HG03097 (cell line): ENCODE measurements around the gene GABRE.
"Not testable (repeated sequence)": the region's sequence is repeated elsewhere in the genome, so short reads cannot be mapped to it uniquely, and the experiment has no call there.

Source experiments
- ATAC-seq: cut with Tn5 transposase; IDR thresholded peaks from one replicate; pipeline ENCODE4 v1.9.1; 2021; ENCODE audit not compliant: unreplicated experiment, low FRiP score

The GABRE gene

GRCh38 chrX:151970661-151971060, 3.8 kb downstream of the GABRE start:
- ATAC-seq = no peak

GRCh38 chrX:151970027-151970426, 4.4 kb downstream of the GABRE start:
- ATAC-seq = no peak

GRCh38 chrX:151966236-151966635, 8.2 kb downstream of the GABRE start:
- ATAC-seq = no peak

- no peak for ATAC-seq
Observed at GRCh38 chrX:151962034-151962433, 12.4 kb downstream of the GABRE start.

- no peak for ATAC-seq
Observed at GRCh38 chrX:151958101-151958500, 16.4 kb downstream of the GABRE start.

GRCh38 chrX:151954730-151955129, 19.7 kb downstream of the GABRE start:
- no peak for ATAC-seq

GRCh38 chrX:151938172-151938571, 36.3 kb downstream of the GABRE start:
- no peak for ATAC-seq

GRCh38 chrX:151935358-151935757, 39.1 kb downstream of the GABRE start:
- no peak for ATAC-seq

- no peak for ATAC-seq
Observed at GRCh38 chrX:151929126-151929525, 45.4 kb downstream of the GABRE start.

- ATAC-seq = no peak
Observed at GRCh38 chrX:151923648-151924047, 50.8 kb downstream of the GABRE start.

- ATAC-seq = no peak
Observed at GRCh38 chrX:151922692-151923091, 51.8 kb downstream of the GABRE start.

GRCh38 chrX:151921866-151922265, 52.6 kb downstream of the GABRE start:
- no peak for ATAC-seq

GRCh38 chrX:151921292-151921691, 53.2 kb downstream of the GABRE start:
- no peak for ATAC-seq

GRCh38 chrX:151920530-151920929, 53.9 kb downstream of the GABRE start:
- ATAC-seq = no peak

GRCh38 chrX:151920101-151920500, 54.4 kb downstream of the GABRE start:
- ATAC-seq = no peak

GRCh38 chrX:151919610-151920009, 54.9 kb downstream of the GABRE start:
- no peak for ATAC-seq

GRCh38 chrX:151918736-151919135, 55.7 kb downstream of the GABRE start:
- not testable (repeated sequence) for ATAC-seq

GRCh38 chrX:151912780-151913179, 61.7 kb downstream of the GABRE start, which contains the start of gene MAGEA4:
Gene MAGEA4 (plus strand): TSS chrX:151912889. CDS start chrX:151923665, 10,776 bp downstream.
- ATAC-seq = no peak

GRCh38 chrX:151912221-151912620, 62.3 kb downstream of the GABRE start:
- ATAC-seq = no peak

- ATAC-seq = no peak
Observed at GRCh38 chrX:151904989-151905388, 69.5 kb downstream of the GABRE start.
